GM12874 (cell line): ENCODE data around the gene STK31.

Source experiments
- TF ChIP-seq, protein P1 (sequence below): IDR thresholded peaks from 2 replicates; pipeline ENCODE4 v1.5.1; 2011; ENCODE audit warnings: low read depth, mild to moderate bottlenecking, control low read depth, low read length, moderate library complexity; ENCODE audit not compliant: insufficient read depth

STK31 gene, protein sequence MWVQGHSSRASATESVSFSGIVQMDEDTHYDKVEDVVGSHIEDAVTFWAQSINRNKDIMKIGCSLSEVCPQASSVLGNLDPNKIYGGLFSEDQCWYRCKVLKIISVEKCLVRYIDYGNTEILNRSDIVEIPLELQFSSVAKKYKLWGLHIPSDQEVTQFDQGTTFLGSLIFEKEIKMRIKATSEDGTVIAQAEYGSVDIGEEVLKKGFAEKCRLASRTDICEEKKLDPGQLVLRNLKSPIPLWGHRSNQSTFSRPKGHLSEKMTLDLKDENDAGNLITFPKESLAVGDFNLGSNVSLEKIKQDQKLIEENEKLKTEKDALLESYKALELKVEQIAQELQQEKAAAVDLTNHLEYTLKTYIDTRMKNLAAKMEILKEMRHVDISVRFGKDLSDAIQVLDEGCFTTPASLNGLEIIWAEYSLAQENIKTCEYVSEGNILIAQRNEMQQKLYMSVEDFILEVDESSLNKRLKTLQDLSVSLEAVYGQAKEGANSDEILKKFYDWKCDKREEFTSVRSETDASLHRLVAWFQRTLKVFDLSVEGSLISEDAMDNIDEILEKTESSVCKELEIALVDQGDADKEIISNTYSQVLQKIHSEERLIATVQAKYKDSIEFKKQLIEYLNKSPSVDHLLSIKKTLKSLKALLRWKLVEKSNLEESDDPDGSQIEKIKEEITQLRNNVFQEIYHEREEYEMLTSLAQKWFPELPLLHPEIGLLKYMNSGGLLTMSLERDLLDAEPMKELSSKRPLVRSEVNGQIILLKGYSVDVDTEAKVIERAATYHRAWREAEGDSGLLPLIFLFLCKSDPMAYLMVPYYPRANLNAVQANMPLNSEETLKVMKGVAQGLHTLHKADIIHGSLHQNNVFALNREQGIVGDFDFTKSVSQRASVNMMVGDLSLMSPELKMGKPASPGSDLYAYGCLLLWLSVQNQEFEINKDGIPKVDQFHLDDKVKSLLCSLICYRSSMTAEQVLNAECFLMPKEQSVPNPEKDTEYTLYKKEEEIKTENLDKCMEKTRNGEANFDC

GRCh38 chr7:23710000-23710399 is at the start of gene STK31:
STK31 (plus strand) TSS chr7:23710219; CDS start chr7:23710286, 67 bp downstream.
- TF ChIP-seq, protein P1, sequence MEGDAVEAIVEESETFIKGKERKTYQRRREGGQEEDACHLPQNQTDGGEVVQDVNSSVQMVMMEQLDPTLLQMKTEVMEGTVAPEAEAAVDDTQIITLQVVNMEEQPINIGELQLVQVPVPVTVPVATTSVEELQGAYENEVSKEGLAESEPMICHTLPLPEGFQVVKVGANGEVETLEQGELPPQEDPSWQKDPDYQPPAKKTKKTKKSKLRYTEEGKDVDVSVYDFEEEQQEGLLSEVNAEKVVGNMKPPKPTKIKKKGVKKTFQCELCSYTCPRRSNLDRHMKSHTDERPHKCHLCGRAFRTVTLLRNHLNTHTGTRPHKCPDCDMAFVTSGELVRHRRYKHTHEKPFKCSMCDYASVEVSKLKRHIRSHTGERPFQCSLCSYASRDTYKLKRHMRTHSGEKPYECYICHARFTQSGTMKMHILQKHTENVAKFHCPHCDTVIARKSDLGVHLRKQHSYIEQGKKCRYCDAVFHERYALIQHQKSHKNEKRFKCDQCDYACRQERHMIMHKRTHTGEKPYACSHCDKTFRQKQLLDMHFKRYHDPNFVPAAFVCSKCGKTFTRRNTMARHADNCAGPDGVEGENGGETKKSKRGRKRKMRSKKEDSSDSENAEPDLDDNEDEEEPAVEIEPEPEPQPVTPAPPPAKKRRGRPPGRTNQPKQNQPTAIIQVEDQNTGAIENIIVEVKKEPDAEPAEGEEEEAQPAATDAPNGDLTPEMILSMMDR = no peak

GRCh38 chr7:23661385-23661784 is 48.6 kb upstream of the STK31 start:
- TF ChIP-seq, protein P1 = no peak

DNA sequence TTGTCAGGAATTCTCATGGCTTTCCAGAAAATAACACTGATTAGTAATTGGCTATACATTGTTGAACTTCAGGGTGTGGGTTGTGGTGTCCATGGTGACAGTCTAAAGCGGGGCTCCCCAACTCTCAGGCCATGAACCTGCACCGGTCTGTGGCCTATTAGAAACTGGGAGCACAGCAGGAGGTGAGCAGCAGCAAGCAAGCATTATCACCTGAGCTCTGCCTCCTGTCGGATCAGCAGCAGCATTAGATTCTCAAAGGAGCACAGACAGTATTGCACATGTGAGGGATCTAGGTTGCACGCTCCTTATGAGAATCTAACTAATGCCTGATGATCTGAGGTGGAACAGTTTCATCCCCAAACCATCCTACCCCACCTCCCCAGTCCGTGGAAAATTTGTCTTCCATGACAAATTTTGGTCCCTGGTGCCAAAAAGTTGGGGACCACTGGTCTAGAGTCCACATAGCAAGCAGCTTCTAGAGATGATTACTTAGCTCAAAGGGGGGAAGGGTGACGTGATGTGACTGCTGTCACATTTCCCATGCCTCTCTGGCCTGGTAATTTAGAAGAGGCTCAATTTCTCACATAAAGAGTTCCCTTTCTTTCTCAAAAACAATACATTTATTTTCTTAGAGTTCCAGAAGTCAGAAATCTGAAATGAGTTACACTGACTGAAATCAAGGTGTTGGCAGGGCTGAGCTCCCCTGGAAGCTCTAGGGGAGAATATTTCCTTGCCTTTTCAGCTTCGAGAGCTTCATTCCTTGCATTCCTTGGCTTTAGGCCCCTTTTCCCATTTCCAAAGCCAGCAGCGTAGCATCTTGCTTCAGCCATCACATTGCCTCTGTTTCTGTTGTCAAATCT is 47.7 kb upstream of the STK31 start:
- TF ChIP-seq, protein P1 = no peak

GRCh38 chr7:23662984-23663313 is 47.1 kb upstream of the STK31 start:
- TF ChIP-seq, protein P1 = no peak

DNA sequence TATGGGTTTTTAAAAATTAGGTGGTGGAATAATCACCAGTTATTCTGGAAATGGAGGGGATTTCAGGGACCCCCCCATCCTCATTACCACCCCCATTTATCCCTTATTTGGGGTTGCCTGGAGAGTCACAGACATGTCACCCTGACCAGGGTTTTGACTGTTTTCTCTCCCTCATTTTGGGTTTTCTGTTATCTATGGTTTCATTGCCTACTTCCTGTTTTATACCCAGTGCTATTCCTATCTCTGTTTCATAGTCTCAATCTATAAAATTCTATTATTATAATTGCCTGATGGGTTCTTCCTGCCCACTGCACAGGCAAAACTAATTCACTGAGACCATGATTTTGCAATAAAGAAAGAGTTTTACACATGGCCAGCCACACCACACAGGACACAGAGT is 45.9 kb upstream of the STK31 start:
- TF ChIP-seq, protein P1 = no peak

DNA sequence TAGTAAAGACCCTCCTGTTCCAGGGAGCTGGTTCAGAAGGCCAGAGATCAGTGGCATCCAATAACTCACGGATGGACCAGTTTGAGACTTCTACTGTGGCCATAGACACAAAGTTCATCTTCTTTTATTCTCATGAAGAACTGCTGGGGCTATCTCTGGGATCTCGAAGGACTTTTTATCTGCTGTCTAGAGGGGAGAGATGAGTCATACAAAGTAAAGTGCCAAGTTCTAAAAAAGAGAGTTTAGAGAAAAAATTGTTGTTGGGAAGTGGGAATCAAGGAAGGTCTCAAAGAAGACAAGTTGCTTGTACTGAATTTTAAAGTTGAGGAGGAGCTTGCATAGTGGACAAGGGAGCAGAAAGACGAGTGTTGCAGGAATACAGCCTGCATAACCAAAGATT is 38.0 kb upstream of the STK31 start:
- TF ChIP-seq, protein P1 = no peak
